Lower leg skin (tissue), 4 donors: ENCODE measurements around the gene KDM7A. TPM values are rescaled to one million over a fixed set of nuclear protein-coding genes. Genes with fewer than 3 reads are reported as not detected.

ENCODE experiments used
- DNase-seq, 2 donors: peaks; one replicate each; pipeline ENCODE4 v3.0.0-alpha.2; 2019; ENCODE audit warnings: low spot score in 2 of 2
- H3K4me3 ChIP-seq: fragments of 200-600 bp; sonication (generic); 2 replicates; pipeline ENCODE4 v1.5.1; 2017; ENCODE audit warnings: mild to moderate bottlenecking, low read depth; ENCODE audit not compliant: poor library complexity, severe bottlenecking
- CTCF ChIP-seq, 3 donors: fragments of 450-650 bp; IDR thresholded peaks; one replicate each; pipeline ENCODE4 v1.5.1; 2016; ENCODE audit warnings: antibody characterized with exemption in 3 of 3, mild to moderate bottlenecking in 3 of 3, moderate library complexity in 2 of 3
- POLR2A ChIP-seq, 2 donors: fragments of 450-650 bp; IDR thresholded peaks; one replicate each; pipeline ENCODE4 v1.6.1; 2016 to 2017; ENCODE audit warnings: antibody characterized with exemption in 2 of 2, mild to moderate bottlenecking in 1 of 2, moderate library complexity in 1 of 2
- WGBS, 2 donors: methylation state at CpG; one replicate each; pipeline ENCODE4 v1.1.5; 2018; 5-methylcytosine and 5-hydroxymethylcytosine counted together
- intact Hi-C: fragments of 100-400 bp; cut with DNase I; formaldehyde crosslinking; loops from one replicate; pipeline ENCODE4 v1.15.0; 2023; ENCODE audit warnings: low total_unique reads
- total RNA-seq, 4 donors: library from RNA; depleted of rRNA; stranded (reverse); fragments of >200 nt; gene quantifications; one replicate each; pipeline ENCODE4 v1.1.0, GENCODE V29; 2016

KDM7A gene
- total RNA-seq, 4 donors from 2014 or later = 36.2 to 54.0 (median 46.7) TPM

- no peak overlapping the region for H3K4me3 ChIP-seq
- TF ChIP-seq POLR2A (IDR thresholded peaks at IDR 0.05) = no peak
- TF ChIP-seq CTCF (IDR thresholded peaks at IDR 0.05) = no peak
- WGBS, 2 donors = 90 to 91% methylated on average over 4 of the region's 4 CpGs
- intact Hi-C loops = no loop called here
- DNase-seq = no peak
These were observed 122.0 kb downstream of the KDM7A start for GRCh38 chr7:140054751-140055150.

- WGBS, 2 donors = 85 to 89% methylated on average over 3 of the region's 3 CpGs
- no peak overlapping the region for H3K4me3 ChIP-seq
- TF ChIP-seq CTCF (IDR thresholded peaks at IDR 0.05) (no peak), POLR2A (IDR thresholded peaks at IDR 0.05) (no peak)
- intact Hi-C loops = no loop called here
- no peak for DNase-seq
These were observed 122.8 kb downstream of the KDM7A start for GRCh38 chr7:140053812-140054539.

GRCh38 chr7:140051820-140052219 lies 125.0 kb downstream of the KDM7A start:
- intact Hi-C loops = no loop called here
- DNase-seq = no peak
- no peak overlapping the region for H3K4me3 ChIP-seq
- TF ChIP-seq POLR2A (IDR thresholded peaks at IDR 0.05) (no peak), CTCF (IDR thresholded peaks at IDR 0.05) (no peak)

- no peak for DNase-seq
- no peak for TF ChIP-seq CTCF (IDR thresholded peaks at IDR 0.05)
- no peak for TF ChIP-seq POLR2A (IDR thresholded peaks at IDR 0.05)
- no peak overlapping the region for H3K4me3 ChIP-seq
- 83 to 91% methylated on average over 3 of the region's 3 CpGs for WGBS, 2 donors
- intact Hi-C loops = no loop called here
These were observed 126.7 kb downstream of the KDM7A start for GRCh38 chr7:140050100-140050499.

- DNase-seq = peak in 1 of 2 donors; percentile 42
- TF ChIP-seq CTCF (IDR thresholded peaks at IDR 0.05) (peak in 1 of 3 donors; percentile 23), POLR2A (IDR thresholded peaks at IDR 0.05) (no peak)
- 63 to 64% methylated on average over 5 of the region's 5 CpGs for WGBS, 2 donors
- intact Hi-C loops = no loop called here
- H3K4me3 ChIP-seq = no peak overlapping the region
These were observed 127.3 kb downstream of the KDM7A start for GRCh38 chr7:140049339-140050024.
